GM12878 (cell line): Measurements from ENCODE around the gene CCDC106. TPM values are rescaled to one million over a fixed set of nuclear protein-coding genes. Genes with fewer than 3 reads are reported as not detected.

Experiments
- CEBPB ChIP-seq, 2 experiments: fragments of 150-350 bp in 1 of 2; IDR thresholded peaks; 2 replicates each; pipeline ENCODE4 v1.6.1; 2012 to 2014; ENCODE audit warnings: low read depth in 2 of 2, low read length in 2 of 2, borderline replicate concordance in 1 of 2, inconsistent platforms in 1 of 2
- FOS ChIP-seq: IDR thresholded peaks from 3 replicates; pipeline ENCODE4 v1.6.1; 2011; ENCODE audit warnings: borderline replicate concordance; ENCODE audit not compliant: insufficient read length; ENCODE audit errors: extremely low read depth
- HCFC1 ChIP-seq: fragments of 150-350 bp; IDR thresholded peaks from 2 replicates; pipeline ENCODE4 v1.6.1; 2014; ENCODE audit warnings: low read length
- TCF7 ChIP-seq: IDR thresholded peaks from 2 replicates; pipeline ENCODE4 v1.6.1; 2014; ENCODE audit warnings: antibody characterized with exemption, borderline replicate concordance
- ZNF274 ChIP-seq: IDR thresholded peaks from one replicate; pipeline ENCODE4 v1.8.0; 2011; ENCODE audit not compliant: insufficient read length, insufficient read depth
- polyA plus RNA-seq, 11 experiments: library from polyadenylated mRNA; depleted of rRNA in 4 of 11; unstranded in 6 of 11; stranded (reverse) in 5 of 11; fragments of >200 nt; fragmentation: Nextera tagmentation in 4 of 11; fragmentation: Illumina TruSeq in 1 of 11; extraction: Ambion mirVana in 4 of 11; extraction: Trizol in 1 of 11; gene quantifications; 1 replicate in 1 of 11; 2 replicates in 10 of 11; pipeline versions ENCODE4 v1.2.1 to v1.2.3, GENCODE V29; 2011 to 2016; ENCODE audit warnings: inconsistent platforms in 2 of 11, missing spikeins in 2 of 11, low read depth in 1 of 11
- total RNA-seq, 4 experiments: library from RNA; depleted of rRNA in 3 of 4; stranded (reverse); fragments of >200 nt in 3 of 4; fragmentation: Illumina TruSeq in 1 of 4; extraction: Trizol in 1 of 4; gene quantifications; 2 replicates each; pipeline versions ENCODE4 v1.2.1 to v1.2.3, GENCODE V29; 2013 to 2021
- TF ChIP-seq, protein P1 (sequence below): IDR thresholded peaks from 2 replicates; pipeline ENCODE4 v1.6.1; 2011; ENCODE audit warnings: mild to moderate bottlenecking, low read depth, low read length, moderate library complexity; ENCODE audit not compliant: insufficient replicate concordance
- TF ChIP-seq, protein P2 (sequence below): fragments of 450-650 bp; formaldehyde crosslinking; IDR thresholded peaks from 2 replicates; pipeline ENCODE4 v1.4.0; 2020; ENCODE audit warnings: mild to moderate bottlenecking, moderate library complexity
- TF ChIP-seq, protein P3 (sequence below): fragments of 450-650 bp; IDR thresholded peaks from 2 replicates; pipeline ENCODE4 v1.6.1; 2014; ENCODE audit warnings: mild to moderate bottlenecking

CCDC106 gene
- total and polyA plus RNA-seq, 10 of the 15 experiments (the other 5 are each of a cell fraction or from before 2014, with no cell fraction given), result 0.04 to 35.9 (median 19.8) TPM

DNA sequence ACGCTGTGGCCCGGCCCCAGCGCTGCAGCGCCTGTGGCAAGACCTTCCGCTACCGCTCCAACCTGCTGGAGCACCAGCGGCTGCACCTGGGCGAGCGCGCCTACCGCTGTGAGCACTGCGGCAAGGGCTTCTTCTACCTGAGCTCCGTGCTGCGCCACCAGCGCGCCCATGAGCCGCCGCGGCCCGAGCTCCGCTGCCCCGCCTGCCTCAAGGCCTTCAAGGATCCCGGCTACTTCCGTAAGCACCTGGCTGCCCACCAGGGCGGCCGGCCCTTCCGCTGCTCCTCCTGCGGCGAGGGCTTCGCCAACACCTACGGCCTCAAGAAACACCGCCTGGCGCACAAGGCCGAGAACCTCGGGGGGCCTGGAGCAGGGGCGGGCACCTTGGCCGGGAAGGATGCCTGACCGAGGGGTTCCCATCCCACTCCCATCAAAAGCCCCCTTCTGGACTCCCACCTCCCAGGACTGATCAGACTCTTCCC, 31.6 kb upstream of the CCDC106 start (continued):
- TF ChIP-seq CEBPB (IDR thresholded peaks at IDR 0.05; ENCODE audit: borderline replicate concordance in 1 of 2, low read depth in 2 of 2, low read length in 2 of 2) (no peak), HCFC1 (no peak), ZNF274 (no peak), TCF7 (no peak), FOS (no peak)
- TF ChIP-seq, protein P1, sequence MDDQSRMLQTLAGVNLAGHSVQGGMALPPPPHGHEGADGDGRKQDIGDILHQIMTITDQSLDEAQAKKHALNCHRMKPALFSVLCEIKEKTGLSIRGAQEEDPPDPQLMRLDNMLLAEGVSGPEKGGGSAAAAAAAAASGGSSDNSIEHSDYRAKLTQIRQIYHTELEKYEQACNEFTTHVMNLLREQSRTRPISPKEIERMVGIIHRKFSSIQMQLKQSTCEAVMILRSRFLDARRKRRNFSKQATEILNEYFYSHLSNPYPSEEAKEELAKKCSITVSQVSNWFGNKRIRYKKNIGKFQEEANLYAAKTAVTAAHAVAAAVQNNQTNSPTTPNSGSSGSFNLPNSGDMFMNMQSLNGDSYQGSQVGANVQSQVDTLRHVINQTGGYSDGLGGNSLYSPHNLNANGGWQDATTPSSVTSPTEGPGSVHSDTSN, result no peak
- TF ChIP-seq, protein P2, sequence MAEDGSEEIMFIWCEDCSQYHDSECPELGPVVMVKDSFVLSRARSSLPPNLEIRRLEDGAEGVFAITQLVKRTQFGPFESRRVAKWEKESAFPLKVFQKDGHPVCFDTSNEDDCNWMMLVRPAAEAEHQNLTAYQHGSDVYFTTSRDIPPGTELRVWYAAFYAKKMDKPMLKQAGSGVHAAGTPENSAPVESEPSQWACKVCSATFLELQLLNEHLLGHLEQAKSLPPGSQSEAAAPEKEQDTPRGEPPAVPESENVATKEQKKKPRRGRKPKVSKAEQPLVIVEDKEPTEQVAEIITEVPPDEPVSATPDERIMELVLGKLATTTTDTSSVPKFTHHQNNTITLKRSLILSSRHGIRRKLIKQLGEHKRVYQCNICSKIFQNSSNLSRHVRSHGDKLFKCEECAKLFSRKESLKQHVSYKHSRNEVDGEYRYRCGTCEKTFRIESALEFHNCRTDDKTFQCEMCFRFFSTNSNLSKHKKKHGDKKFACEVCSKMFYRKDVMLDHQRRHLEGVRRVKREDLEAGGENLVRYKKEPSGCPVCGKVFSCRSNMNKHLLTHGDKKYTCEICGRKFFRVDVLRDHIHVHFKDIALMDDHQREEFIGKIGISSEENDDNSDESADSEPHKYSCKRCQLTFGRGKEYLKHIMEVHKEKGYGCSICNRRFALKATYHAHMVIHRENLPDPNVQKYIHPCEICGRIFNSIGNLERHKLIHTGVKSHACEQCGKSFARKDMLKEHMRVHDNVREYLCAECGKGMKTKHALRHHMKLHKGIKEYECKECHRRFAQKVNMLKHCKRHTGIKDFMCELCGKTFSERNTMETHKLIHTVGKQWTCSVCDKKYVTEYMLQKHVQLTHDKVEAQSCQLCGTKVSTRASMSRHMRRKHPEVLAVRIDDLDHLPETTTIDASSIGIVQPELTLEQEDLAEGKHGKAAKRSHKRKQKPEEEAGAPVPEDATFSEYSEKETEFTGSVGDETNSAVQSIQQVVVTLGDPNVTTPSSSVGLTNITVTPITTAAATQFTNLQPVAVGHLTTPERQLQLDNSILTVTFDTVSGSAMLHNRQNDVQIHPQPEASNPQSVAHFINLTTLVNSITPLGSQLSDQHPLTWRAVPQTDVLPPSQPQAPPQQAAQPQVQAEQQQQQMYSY, result no peak
- TF ChIP-seq, protein P3, sequence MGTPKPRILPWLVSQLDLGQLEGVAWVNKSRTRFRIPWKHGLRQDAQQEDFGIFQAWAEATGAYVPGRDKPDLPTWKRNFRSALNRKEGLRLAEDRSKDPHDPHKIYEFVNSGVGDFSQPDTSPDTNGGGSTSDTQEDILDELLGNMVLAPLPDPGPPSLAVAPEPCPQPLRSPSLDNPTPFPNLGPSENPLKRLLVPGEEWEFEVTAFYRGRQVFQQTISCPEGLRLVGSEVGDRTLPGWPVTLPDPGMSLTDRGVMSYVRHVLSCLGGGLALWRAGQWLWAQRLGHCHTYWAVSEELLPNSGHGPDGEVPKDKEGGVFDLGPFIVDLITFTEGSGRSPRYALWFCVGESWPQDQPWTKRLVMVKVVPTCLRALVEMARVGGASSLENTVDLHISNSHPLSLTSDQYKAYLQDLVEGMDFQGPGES, result no peak
